NCI-H2227 treated with DMSO at 0.1 percent for 48 hours (cell line): ENCODE data around the gene ACACA.
"Not testable (repeated sequence)": the region's sequence is repeated elsewhere in the genome, so short reads cannot be mapped to it uniquely, and the experiment has no call there.

Source experiments
- DNase-seq: peaks from one replicate; lab custom pipeline; 2025; lab: John Stamatoyannopoulos, UW

ACACA gene

DNA sequence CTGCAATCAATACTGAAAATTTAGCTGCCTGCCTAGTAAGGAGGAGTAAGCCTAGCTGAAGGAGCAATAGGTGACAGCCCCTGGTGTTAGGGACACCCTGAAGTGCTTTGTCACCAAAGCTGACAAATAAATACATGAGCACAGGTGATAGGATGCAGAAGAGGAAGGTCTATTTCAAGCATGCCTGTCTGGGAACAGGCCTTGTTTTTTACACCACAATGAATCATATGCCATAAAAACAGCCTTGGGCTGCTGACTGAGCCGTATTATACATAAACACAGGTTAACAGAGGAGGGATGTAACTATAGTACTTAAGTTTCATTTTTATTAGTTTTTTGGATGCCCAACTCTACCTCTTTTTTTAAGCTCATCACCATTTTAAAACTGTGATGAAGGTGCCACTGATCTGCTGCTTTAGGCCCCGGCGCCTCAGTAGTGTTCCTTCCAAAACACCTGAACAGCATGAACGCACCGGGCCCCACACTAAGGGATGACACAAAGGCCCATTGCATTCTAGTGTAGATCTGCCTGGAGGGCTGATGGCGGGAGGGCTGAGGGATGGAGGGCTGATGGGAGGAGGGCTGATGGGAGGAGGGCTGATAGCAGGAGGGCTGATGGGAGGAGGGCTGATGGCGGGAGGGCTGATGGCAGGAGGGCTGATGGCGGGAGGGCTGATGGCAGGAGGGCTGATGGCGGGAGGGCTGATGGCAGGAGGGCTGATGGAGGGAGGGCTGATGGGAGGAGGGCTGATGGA, 307.5 kb downstream of the ACACA start:
- no peak for DNase-seq

DNA sequence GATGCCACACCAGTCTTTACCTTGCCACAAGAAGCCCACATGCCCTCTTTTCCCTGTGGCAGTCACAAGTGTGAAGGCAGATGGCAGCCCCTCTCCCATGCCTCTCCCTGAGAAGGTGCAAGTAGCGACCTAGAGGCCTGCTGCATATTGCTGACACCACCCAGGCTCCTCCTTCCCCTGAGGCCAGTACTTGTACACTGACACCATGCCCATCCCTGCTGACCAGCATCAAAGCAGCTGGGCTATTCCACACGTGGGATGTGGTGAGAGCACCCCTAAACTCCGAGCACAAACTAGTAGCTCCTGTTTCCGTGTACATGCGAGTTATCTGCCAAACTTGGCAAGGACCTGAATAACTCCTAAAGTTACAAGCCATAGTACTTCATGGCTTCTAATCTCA, 308.5 kb downstream of the ACACA start:
- no peak for DNase-seq

GRCh38 chr17:37097154-37097553, 309.5 kb downstream of the ACACA start:
- DNase-seq, result no peak

GRCh38 chr17:37096071-37096470, 310.6 kb downstream of the ACACA start:
- DNase-seq, result no peak

DNA sequence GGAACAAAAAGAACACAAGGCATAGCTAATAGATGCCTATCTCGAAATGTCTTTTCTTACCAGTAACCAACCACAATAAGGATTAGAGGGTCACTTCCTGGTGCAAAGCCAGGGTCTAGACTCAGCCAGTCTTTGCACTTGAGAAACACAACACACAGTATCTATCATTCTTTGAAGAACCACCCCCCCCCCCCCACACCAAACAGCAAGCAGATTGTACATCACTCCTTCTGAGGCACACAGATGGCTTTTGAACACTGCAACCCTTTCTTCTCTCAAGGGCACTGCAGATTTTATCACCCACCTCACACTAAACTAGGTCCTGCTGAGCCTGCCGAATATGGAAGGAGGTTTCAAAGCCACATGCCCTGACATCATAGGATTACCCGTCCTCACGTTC, 312.2 kb downstream of the ACACA start:
- DNase-seq, result no peak

DNA sequence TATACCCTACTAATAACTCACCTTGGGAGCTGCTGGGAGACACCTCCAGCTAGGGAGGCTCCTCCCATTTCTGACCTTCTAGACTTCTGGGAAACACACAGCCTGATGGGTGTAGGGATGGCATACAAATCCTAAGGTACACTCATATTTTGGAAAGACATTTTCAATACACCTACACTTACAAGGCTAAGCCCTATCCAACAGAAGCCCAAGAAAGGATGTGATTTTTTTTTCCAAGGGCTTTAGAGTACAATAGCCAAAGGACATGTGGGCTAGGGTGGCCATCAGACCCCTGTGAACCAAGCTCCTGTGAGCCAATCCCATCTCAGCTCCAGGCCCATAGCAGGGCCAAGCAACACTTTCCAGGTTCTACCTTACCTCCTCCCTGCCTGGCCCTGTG, 313.9 kb downstream of the ACACA start:
- DNase-seq, result no peak

DNA sequence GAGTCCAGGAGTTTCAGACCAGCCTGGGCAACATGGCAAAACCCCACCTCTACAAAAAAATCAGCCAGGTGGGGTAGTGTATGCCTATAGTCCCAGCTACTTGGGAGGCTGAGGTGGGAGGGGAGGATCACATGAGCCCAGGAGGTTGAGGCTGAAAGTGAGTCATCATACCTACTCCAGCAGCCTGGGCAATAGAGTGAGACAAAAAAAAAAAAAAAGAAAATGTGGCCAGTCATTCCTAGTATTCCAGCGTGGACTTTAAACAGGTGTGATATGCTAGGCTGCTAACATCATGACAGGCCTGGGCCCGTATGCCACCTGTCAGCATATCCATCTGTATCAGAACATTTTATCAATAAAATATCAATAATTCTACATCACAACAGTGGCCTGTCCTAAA, 314.6 kb downstream of the ACACA start:
- DNase-seq, result no peak

GRCh38 chr17:37090941-37091340, 315.7 kb downstream of the ACACA start:
- DNase-seq, result no peak

GRCh38 chr17:37089956-37090355, 316.7 kb downstream of the ACACA start:
- no peak for DNase-seq

GRCh38 chr17:37088913-37089312, 317.7 kb downstream of the ACACA start:
- DNase-seq, result no peak

DNA sequence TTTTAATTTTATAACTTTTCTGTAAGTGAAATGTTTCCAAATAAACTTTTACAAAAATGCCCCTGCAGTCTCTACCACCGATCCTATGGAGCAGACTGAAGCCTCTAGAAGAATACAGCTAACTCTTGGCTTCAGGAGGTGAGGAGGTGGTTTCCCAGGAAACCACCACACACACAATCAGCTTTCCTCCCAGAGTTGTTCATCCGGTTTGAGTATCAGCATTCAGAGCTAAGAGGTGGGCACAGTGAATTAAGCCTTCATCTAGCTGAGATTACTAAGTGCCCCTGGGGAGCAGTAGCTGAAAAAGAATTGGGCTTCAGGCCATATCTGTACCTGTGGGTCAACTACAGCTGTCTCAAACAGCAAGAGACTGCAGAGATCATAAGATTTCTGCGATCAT, 318.2 kb downstream of the ACACA start:
- no peak for DNase-seq

DNA sequence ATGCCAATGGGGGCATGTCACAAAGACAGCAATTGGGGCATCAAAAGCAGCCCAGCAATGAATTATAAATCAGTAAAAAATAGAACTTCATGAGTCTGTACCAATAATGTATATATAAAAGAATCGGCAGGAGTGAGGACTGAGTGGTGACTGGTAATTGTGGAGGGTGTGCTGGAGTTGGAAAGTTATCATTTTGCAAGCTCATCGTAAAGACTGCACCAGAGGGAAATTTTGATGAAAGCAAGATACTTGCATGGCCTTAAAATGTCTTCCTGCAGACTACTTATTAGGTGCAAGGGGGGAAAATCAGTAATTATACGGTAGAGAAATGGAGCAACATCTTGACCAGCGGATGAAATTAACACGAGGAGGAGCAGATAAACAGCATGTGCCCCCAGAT, 319.0 kb downstream of the ACACA start:
- no peak for DNase-seq

DNA sequence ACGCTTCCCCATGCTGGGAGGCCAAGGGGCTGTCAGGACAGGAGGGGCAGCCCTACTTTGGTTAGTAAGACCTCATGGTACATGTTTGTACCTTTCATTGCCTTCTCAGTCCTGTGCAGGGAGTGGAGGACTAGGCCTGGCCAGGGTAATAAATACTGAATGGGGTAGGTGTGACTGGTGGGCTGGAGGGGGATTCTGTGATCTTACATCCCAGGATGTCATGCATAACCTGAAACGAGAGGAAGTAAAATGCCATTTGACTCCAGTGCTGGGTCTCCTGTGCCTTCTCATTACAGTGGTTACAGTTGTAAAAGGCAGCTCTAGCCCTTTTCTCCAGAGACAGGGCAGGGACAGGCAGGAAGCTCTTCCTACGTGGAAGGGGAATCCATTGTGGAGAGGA, 319.7 kb downstream of the ACACA start:
- DNase-seq, result no peak

- DNase-seq, result no peak
Measured at GRCh38 chr17:37086334-37086733, 320.3 kb downstream of the ACACA start.

DNA sequence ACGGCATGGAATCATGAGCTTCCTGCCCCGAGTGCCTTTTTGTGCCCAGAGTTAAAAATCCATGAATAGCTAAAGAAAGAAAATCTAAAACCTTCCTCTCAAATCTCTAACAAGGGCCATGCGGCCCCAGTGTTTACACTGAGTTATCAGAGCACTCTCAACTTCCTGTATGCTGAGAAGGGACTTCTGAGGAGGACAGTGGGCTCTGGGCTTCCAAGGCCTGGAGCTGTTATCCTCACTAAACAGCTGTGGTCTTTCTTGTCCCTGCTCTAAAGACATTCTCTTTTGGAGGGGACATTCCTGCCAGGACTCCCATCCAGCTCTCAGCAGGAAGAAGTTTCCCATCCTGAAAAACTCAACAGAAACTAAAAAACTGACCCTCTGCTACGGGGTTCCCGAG, 322.3 kb downstream of the ACACA start:
- no peak for DNase-seq

DNA sequence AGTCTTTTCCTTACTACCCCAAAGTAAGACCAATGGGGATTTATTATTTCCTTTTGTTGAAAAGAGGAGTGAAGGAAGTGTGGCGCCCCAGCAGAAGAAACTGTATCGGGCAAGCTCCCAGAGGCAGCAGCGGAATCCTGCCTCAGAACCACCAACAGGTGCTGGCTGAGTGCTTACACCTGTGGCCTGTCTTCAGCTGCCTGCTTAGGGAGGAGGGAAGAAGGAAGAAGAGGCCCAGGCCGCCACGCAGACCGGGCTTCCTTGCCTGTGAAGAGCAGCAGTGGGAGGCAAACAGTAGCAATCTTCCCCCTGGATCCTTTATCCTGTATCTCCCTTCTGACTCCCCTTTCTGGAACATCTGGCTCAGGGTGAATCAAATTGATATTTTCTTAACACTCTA, 323.2 kb downstream of the ACACA start:
- peak; percentile 84 for DNase-seq

GRCh38 chr17:37082985-37083384, 323.7 kb downstream of the ACACA start:
- no peak for DNase-seq

GRCh38 chr17:37082311-37082860, 324.2 kb downstream of the ACACA start:
- DNase-seq, result no peak

- DNase-seq, result no peak
Measured at GRCh38 chr17:37081287-37081686, 325.3 kb downstream of the ACACA start.

DNA sequence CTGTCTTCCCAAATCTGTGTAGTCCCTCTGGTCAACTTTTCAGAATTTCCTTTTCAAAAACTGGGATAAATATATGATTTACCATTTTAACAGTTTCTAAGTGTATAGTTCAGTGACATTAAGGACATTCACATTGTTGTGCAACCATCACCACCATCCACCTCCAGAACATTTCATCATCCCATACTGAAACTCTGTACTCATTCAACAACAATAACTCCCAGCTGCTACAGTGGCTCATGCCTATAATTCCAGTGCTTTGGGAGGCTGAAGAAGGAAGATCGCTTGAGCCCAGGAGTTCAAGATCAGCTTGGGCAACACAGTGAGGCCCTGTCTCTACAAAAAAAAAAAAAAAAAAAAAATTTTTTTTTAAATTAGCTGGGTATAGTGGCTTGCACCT, 326.9 kb downstream of the ACACA start:
- no peak for DNase-seq

DNA sequence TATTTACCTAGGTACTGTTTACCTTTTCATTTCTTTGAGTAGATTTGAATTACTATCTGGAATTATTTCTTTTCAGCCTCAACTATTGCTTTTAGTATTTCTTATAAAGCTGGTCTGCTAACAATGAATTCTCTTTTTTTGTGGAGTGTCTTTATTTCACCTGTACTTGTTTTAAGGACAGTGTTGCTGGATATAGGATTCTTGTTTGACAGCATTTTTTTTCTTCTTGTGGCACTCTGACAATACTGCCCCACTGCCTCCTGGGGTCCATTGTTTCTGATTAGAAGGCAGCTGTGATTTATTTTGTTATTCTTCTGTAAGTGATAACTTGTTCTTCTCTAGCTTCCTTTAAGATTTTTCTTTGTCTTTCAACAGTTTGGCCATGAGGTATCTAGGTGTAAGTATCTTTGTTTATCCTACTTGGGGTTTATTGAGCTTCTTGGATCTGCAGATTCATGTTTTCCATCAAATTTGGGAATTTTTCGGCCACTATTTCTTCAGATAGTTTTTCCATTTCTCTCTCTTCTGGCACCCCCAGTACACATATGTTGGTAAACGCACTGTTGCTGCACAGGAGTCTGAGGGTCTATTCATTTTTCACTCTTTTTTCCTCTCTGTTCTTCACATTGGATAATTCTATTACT, 327.4 kb downstream of the ACACA start:
- DNase-seq, result no peak

DNA sequence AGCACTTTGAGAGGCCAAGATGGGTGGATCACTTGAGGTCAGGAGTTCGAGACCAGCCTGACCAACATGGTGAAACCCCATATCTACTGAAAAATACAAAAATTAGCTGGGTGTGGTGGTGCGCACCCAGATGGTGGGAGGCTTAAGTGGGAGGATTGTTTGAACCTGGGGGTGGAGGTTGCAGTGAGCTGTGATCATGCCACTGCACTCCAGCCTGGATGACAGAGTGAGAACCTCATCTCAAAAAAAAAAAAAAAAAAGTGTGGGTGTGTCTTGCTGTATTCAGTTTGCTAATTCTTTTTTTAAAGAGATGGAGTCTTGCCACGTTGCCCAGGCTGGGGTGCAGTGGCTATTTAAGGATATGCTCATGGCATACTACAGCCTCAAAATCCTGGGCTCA, 333.2 kb downstream of the ACACA start:
- DNase-seq, result not testable (repeated sequence)

DNA sequence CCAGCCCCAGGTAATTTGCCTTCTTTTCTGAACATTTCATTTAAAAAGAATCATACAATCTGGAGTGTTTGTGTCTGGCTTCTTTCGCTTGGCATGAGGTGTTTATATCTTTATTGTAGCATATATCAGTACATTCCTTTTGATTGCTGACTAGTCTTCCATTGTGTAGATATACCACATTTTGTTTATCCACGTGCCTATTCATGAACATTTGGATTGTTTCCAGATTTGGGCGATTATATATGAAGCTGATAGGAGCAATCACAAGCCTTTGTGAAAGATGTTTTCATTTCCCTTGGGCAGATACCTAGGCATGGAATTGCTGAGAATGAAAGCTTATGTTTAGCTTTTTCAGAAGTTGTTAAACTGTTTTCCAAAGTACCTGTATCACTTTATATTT, 337.5 kb downstream of the ACACA start:
- DNase-seq, result no peak

DNA sequence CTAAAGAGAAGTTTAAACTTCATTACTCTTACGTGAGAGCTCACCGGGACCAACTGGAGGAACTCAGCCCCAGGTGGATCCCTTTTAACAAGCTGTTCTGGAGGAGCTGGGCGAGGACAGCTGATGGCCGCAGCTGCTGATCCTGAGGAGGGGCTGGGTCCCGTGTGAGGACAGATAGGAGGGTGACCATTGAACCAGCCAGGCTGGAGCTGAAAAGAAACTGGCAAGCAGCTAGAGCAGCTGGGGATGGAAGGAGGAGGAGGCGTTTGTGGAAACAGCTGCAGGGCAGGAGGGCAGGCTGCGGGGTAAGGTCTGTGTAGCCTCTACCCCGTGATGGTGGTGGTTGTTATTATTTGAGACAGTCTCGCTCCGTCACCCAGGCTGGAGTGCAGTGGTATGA, 338.4 kb downstream of the ACACA start:
- DNase-seq, result no peak
